A673 (cell line): ENCODE measurements around the gene SPDEF.

Source experiments
- CTCF ChIP-seq: fragments of 300-800, 200-600 bp; sonication (generic); conservative IDR thresholded peaks from 2 replicates; pipeline ENCODE4 v1.5.1; 2017; ENCODE audit warnings: low read depth, mild to moderate bottlenecking, antibody characterized with exemption, low read length, moderate library complexity, mixed read lengths
- EZH2 ChIP-seq: fragments of 200-600 bp; sonication (generic); IDR thresholded peaks from 2 replicates; pipeline ENCODE4 v1.6.1; 2017; ENCODE audit warnings: borderline replicate concordance, low read depth, mild to moderate bottlenecking, mixed read lengths, antibody characterized with exemption, low read length; ENCODE audit not compliant: poor library complexity, severe bottlenecking

DNA sequence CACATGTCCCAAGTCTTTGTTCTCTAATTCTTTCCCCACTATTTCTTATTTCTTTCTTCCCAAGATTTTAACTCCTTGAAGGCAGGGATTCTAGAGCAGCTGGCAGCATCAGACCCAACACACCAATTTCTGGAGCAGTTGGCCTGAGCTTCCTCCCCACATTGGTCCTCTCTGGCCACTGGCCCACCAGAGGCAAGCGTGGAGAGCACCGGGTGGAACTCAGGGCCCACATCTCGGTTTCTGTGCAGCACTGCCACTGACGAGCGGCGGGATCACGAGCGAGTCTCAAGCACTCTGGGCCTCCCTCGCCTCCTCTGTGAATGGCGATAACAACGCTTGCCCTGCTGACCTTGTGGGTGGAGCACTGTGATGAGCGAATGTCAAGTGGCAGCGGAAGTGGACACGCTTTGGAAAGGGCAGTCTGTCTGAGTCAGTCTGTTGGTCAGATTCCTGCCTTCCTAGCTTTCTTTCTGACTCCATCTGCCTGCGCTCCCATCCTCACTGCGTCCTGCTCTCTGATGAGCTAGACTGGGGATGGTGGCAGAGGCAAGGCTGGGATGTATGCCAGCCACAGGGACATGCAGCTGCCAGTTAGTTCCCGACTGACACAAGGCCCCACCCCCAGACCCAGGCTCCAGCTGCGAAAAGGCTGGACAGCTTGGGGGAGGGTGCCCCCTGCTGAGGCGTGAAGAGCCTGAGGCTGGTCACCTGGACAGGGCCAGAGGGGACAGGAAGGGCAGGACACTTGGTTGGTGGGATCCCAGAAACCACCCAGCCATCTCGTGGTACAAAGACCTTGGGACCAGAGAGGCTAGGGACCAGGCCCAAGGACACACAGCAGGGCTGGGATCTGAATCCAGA, 4.5 kb upstream of the SPDEF start:
- TF ChIP-seq CTCF (no peak), EZH2 (no peak)
